Keratinocyte (primary cell): Measurements from ENCODE around the gene RNASE7. TPM values are rescaled to one million over a fixed set of nuclear protein-coding genes. Genes with fewer than 3 reads are reported as not detected.

ENCODE experiments used
- DNase-seq: peaks from one replicate; pipeline ENCODE4 v3.0.0-alpha.2; 2011; ENCODE audit warnings: low read depth, missing footprints, low spot score
- FAIRE-seq: peaks from 2 replicates; lab custom pipeline; 2011; peaks lifted over from hg19 to GRCh38; lab: Jason Lieb, UNC
- H2AFZ ChIP-seq: 2 replicates; pipeline ENCODE4 v1.6.0; 2012; ENCODE audit warnings: low read length, control low read depth, inconsistent platforms; ENCODE audit not compliant: control insufficient read depth
- H3K27ac ChIP-seq: 2 replicates; pipeline ENCODE4 v1.5.1; 2011; ENCODE audit warnings: low read length; ENCODE audit not compliant: control insufficient read depth, insufficient read depth
- H3K27me3 ChIP-seq: 3 replicates; pipeline ENCODE4 v1.6.0; 2011; ENCODE audit warnings: low read length; ENCODE audit not compliant: control insufficient read depth, insufficient read depth; ENCODE audit errors: extremely low read depth
- H3K36me3 ChIP-seq, 2 experiments: 2 replicates in 1 of 2; 3 replicates in 1 of 2; pipeline ENCODE4 v1.5.1; 2011; ENCODE audit warnings: low read length in 2 of 2, mild to moderate bottlenecking in 1 of 2; ENCODE audit not compliant: control insufficient read depth in 2 of 2, insufficient read depth in 2 of 2; ENCODE audit errors: extremely low read depth in 1 of 2
- H3K4me1 ChIP-seq: 3 replicates; pipeline ENCODE4 v1.5.1; 2011; ENCODE audit warnings: low read length; ENCODE audit not compliant: control insufficient read depth, insufficient read depth; ENCODE audit errors: extremely low read depth
- H3K4me2 ChIP-seq: 3 replicates; pipeline ENCODE4 v1.6.0; 2011; ENCODE audit warnings: low read depth, low read length; ENCODE audit not compliant: control insufficient read depth, insufficient read depth; ENCODE audit errors: extremely low read depth
- H3K4me3 ChIP-seq, 3 experiments: fragments of 200-600 bp in 1 of 3; sonication (generic) in 1 of 3; 2 replicates in 2 of 3; 3 replicates in 1 of 3; pipeline ENCODE4 v1.5.1; 2011 to 2016; ENCODE audit warnings: low read length in 3 of 3, mild to moderate bottlenecking in 3 of 3, control low read depth in 2 of 3, inconsistent platforms in 1 of 3, low read depth in 1 of 3, mixed read lengths in 1 of 3, mixed run types in 1 of 3, moderate library complexity in 1 of 3; ENCODE audit not compliant: control insufficient read depth in 2 of 3, insufficient read depth in 2 of 3; ENCODE audit errors: extremely low read depth in 1 of 3
- H3K79me2 ChIP-seq: 2 replicates; pipeline ENCODE4 v1.6.0; 2012; ENCODE audit warnings: low read length; ENCODE audit not compliant: control insufficient read depth, insufficient read depth
- H3K9ac ChIP-seq: 3 replicates; pipeline ENCODE4 v1.6.0; 2011; ENCODE audit warnings: low read length; ENCODE audit not compliant: control insufficient read depth, insufficient read depth; ENCODE audit errors: extremely low read depth
- H3K9me1 ChIP-seq: 3 replicates; pipeline ENCODE4 v1.6.0; 2011; ENCODE audit warnings: low read length; ENCODE audit not compliant: control insufficient read depth, insufficient read depth; ENCODE audit errors: extremely low read depth
- H3K9me3 ChIP-seq: 2 replicates; pipeline ENCODE4 v1.5.1; 2012; ENCODE audit warnings: low read depth, low read length; ENCODE audit not compliant: control insufficient read depth
- H4K20me1 ChIP-seq: 3 replicates; pipeline ENCODE4 v1.6.0; 2011; ENCODE audit warnings: low read length; ENCODE audit not compliant: control insufficient read depth, insufficient read depth; ENCODE audit errors: extremely low read depth
- EZH2 ChIP-seq: IDR thresholded peaks from one replicate; pipeline ENCODE4 v1.6.1; 2012; ENCODE audit warnings: inconsistent platforms, mild to moderate bottlenecking, low read length, moderate library complexity
- dilution Hi-C: fragments of 300-500 bp; cut with MboI; formaldehyde crosslinking; loops from one replicate; pipeline ENCODE4 v1.7.0; 2020; ENCODE audit warnings: low sequenced_read_pairs; ENCODE audit not compliant: extremely low pct_ligation_motif_present
- polyA plus RNA-seq, 5 experiments: library from polyadenylated mRNA; depleted of rRNA in 3 of 5; stranded (reverse) in 3 of 5; stranded (forward) in 1 of 5; unstranded in 1 of 5; fragments of >200 nt; gene quantifications; 1 replicate in 1 of 5; 2 replicates in 3 of 5; 3 replicates in 1 of 5; pipeline versions ENCODE4 v1.2.1 to v1.2.3, GENCODE V29; 2011 to 2012; ENCODE audit warnings: missing spikeins in 2 of 5, low read depth in 1 of 5, low replicate concordance in 1 of 5
- TF ChIP-seq, protein P1 (sequence below), 3 experiments: IDR thresholded peaks in 1 of 3; conservative IDR thresholded peaks in 1 of 3; optimal IDR thresholded peaks in 1 of 3; 2 replicates in 2 of 3; 3 replicates in 1 of 3; pipeline versions ENCODE3 to v1.5.1; 2011; ENCODE audit warnings: low read length in 3 of 3, mild to moderate bottlenecking in 3 of 3, moderate library complexity in 2 of 3, control low read depth in 1 of 3, inconsistent platforms in 1 of 3; ENCODE audit not compliant: insufficient read depth in 2 of 3; ENCODE audit errors: extremely low read depth in 1 of 3

The RNASE7 gene
- polyA plus RNA-seq, 1 donor (not counting 4 experiments of a cell fraction or from before 2014, with no cell fraction given), result 17.4 TPM

DNA sequence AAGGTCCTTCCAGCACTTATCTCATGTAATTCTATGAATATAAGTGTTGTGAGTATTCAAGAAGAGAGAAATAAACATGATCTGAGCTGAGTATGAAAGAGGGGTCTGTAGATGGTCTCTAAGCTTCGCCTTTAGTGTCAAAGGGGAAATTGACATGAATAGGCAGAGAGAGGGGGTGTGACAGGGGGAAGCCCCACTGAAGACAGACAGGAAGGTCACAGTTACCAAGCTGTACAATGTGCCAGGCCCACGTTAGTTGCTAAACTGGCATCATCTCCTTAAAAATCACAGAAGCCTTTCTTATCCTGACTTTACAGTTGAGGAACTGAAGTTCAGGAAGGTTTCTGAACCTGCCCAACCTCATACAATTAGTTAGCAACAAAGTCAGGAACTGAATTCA is 35.5 kb downstream of the RNASE7 start:
- no peak overlapping the region for H3K27ac ChIP-seq
- H2AFZ ChIP-seq, result no peak overlapping the region
- no peak overlapping the region for H3K4me2 ChIP-seq
- no peak for DNase-seq
- H3K9ac ChIP-seq, result no peak overlapping the region
- no peaks in the 10 kb centered on the region for H3K9me1 ChIP-seq
- FAIRE-seq, result no peak
- no peaks in the 10 kb centered on the region for H3K27me3 ChIP-seq
- H3K36me3 ChIP-seq, result peaks cover 8 to 12% of the 10 kb centered on the region in 2 experiments
- TF ChIP-seq, protein P1, sequence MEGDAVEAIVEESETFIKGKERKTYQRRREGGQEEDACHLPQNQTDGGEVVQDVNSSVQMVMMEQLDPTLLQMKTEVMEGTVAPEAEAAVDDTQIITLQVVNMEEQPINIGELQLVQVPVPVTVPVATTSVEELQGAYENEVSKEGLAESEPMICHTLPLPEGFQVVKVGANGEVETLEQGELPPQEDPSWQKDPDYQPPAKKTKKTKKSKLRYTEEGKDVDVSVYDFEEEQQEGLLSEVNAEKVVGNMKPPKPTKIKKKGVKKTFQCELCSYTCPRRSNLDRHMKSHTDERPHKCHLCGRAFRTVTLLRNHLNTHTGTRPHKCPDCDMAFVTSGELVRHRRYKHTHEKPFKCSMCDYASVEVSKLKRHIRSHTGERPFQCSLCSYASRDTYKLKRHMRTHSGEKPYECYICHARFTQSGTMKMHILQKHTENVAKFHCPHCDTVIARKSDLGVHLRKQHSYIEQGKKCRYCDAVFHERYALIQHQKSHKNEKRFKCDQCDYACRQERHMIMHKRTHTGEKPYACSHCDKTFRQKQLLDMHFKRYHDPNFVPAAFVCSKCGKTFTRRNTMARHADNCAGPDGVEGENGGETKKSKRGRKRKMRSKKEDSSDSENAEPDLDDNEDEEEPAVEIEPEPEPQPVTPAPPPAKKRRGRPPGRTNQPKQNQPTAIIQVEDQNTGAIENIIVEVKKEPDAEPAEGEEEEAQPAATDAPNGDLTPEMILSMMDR (optimal IDR thresholded peaks at IDR 0.05 in 1 of 3, IDR thresholded peaks at IDR 0.05 in 1 of 3, conservative IDR thresholded peaks at IDR 0.05 in 1 of 3; ENCODE audit: extremely low read depth in 1 of 3, insufficient read depth in 2 of 3, low read length in 3 of 3), result no peak
- no peak for TF ChIP-seq EZH2
- no peaks in the 10 kb centered on the region for H3K79me2 ChIP-seq
- dilution Hi-C loops, result no loop called here
- no peaks in the 10 kb centered on the region for H3K9me3 ChIP-seq
- H3K4me1 ChIP-seq, result no peaks in the 10 kb centered on the region
- H3K4me3 ChIP-seq, result no peak overlapping the region
- H4K20me1 ChIP-seq, result no peaks in the 10 kb centered on the region

DNA sequence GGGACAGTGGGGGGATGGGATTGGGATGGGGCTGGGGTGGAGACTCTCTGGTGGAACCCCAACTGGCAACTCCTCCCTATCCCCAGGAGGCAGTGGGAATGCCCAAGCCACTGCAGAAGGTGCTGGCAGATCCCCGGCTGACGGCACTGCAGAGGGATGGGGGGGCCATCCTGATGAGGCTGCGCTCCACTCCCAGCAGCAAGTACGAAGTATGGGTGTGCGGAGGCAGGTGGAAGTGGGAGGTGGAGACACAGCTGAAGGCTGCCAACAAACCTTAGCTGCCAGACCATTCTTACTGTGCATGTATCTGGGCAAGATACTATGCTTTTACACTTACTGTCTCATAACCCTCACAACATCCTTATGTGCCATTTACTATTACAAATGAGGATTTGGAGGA is 36.1 kb downstream of the RNASE7 start:
- no peak overlapping the region for H2AFZ ChIP-seq
- H3K4me2 ChIP-seq, result no peak overlapping the region
- no peak overlapping the region for H3K27ac ChIP-seq
- H3K36me3 ChIP-seq, result peaks cover 8 to 14% of the 10 kb centered on the region in 2 experiments
- no peaks in the 10 kb centered on the region for H3K79me2 ChIP-seq
- no peaks in the 10 kb centered on the region for H3K27me3 ChIP-seq
- H4K20me1 ChIP-seq, result no peaks in the 10 kb centered on the region
- no peak for DNase-seq
- no peak overlapping the region for H3K9ac ChIP-seq
- no peak overlapping the region for H3K4me3 ChIP-seq
- no peaks in the 10 kb centered on the region for H3K4me1 ChIP-seq
- FAIRE-seq, result no peak
- H3K9me3 ChIP-seq, result no peaks in the 10 kb centered on the region
- dilution Hi-C loops, result no loop called here
- TF ChIP-seq, protein P1 (optimal IDR thresholded peaks at IDR 0.05 in 1 of 3, IDR thresholded peaks at IDR 0.05 in 1 of 3, conservative IDR thresholded peaks at IDR 0.05 in 1 of 3; ENCODE audit: extremely low read depth in 1 of 3, insufficient read depth in 2 of 3, low read length in 3 of 3), result no peak
- TF ChIP-seq EZH2, result no peak
- H3K9me1 ChIP-seq, result no peaks in the 10 kb centered on the region
